ENCODE results near the gene FBXO15.

FBXO15 gene

GRCh38 chr18:74149878-74150277 lies 2.2 kb upstream of the FBXO15 start:
- peak overlapping the region; percentile 97 for H3K4me3 ChIP-seq (ENCODE audit: low read length, poor library complexity, severe bottlenecking)
- no peaks in the 10 kb centered on the region for H3K27me3 ChIP-seq (ENCODE audit: insufficient read depth, low read length, poor library complexity, severe bottlenecking)
- peaks cover 43% of the 10 kb centered on the region for H3K4me1 ChIP-seq (ENCODE audit: insufficient read depth, low read length, poor library complexity, severe bottlenecking)
- peaks cover 3% of the 10 kb centered on the region; the same call in 1 of the 2 replicates for H3F3A ChIP-seq (ENCODE audit: low read depth)
- H3K9ac ChIP-seq (ENCODE audit: low read depth, low read length, poor library complexity, severe bottlenecking): peak overlapping the region; percentile 99
- no peaks in the 10 kb centered on the region for H3K9me2 ChIP-seq (replicated peaks; ENCODE audit: low read depth, low read length)
- no peaks in the 10 kb centered on the region for H3K9me3 ChIP-seq (ENCODE audit: insufficient read depth, low read depth, low read length)
- H3K36me3 ChIP-seq (ENCODE audit: insufficient read depth, low read length): peaks cover 4% of the 10 kb centered on the region; the same call in 1 of the 2 replicates
- peak overlapping the region; percentile 84 for H3K4me2 ChIP-seq (ENCODE audit: low read depth, low read length, poor library complexity, severe bottlenecking)
- peaks cover 58% of the 10 kb centered on the region for H3K79me2 ChIP-seq (ENCODE audit: insufficient read depth, low read length)
- TF ChIP-seq EZH2phosphoT487 (IDR thresholded peaks at IDR 0.05; ENCODE audit: borderline replicate concordance) (no peak), CTCF (conservative IDR thresholded peaks at IDR 0.05; ENCODE audit: low read length) (no peak)
- no peak overlapping the region for H2AFZ ChIP-seq (ENCODE audit: low read length)
- H4K20me1 ChIP-seq (ENCODE audit: insufficient read depth, low read length, poor library complexity, severe bottlenecking): peaks cover 17% of the 10 kb centered on the region

- Histone ChIP-seq H2AFZ (ENCODE audit: low read length) (peak overlapping the region; percentile 86), H3K79me2 (ENCODE audit: insufficient read depth, low read length) (peaks cover 52% of the 10 kb centered on the region)
- TF ChIP-seq CTCF (conservative IDR thresholded peaks at IDR 0.05; ENCODE audit: low read length): no peak
- TF ChIP-seq EZH2phosphoT487 (IDR thresholded peaks at IDR 0.05; ENCODE audit: borderline replicate concordance): no peak
Observed at GRCh38 chr18:74148543-74149070, 973 bp upstream of the FBXO15 start.

GRCh38 chr18:74147491-74147778 lies 199 bp downstream of the FBXO15 start:
- Histone ChIP-seq H3K9ac (ENCODE audit: low read depth, low read length, poor library complexity, severe bottlenecking) (peak overlapping the region; percentile 99), H4K20me1 (ENCODE audit: insufficient read depth, low read length, poor library complexity, severe bottlenecking) (peaks cover 9% of the 10 kb centered on the region), H3K4me3 (ENCODE audit: low read length, poor library complexity, severe bottlenecking) (peak overlapping the region; percentile 97), H3K4me2 (ENCODE audit: low read depth, low read length, poor library complexity, severe bottlenecking) (peak overlapping the region; percentile 97), H3K4me1 (ENCODE audit: insufficient read depth, low read length, poor library complexity, severe bottlenecking) (peaks cover 41% of the 10 kb centered on the region), H3F3A (ENCODE audit: low read depth) (peaks cover 3% of the 10 kb centered on the region; the same call in 1 of the 2 replicates), H3K9me2 (replicated peaks; ENCODE audit: low read depth, low read length) (no peaks in the 10 kb centered on the region), H2AFZ (ENCODE audit: low read length) (peak overlapping the region; percentile 75; the same call in 1 of the 2 replicates), H3K79me2 (ENCODE audit: insufficient read depth, low read length) (peaks cover 40% of the 10 kb centered on the region), H3K36me3 (ENCODE audit: insufficient read depth, low read length) (no peaks in the 10 kb centered on the region), H3K9me3 (ENCODE audit: insufficient read depth, low read depth, low read length) (no peaks in the 10 kb centered on the region), H3K27me3 (ENCODE audit: insufficient read depth, low read length, poor library complexity, severe bottlenecking) (no peaks in the 10 kb centered on the region)
- TF ChIP-seq EZH2phosphoT487 (IDR thresholded peaks at IDR 0.05; ENCODE audit: borderline replicate concordance) (no peak), CTCF (conservative IDR thresholded peaks at IDR 0.05; ENCODE audit: low read length) (no peak)

More at GRCh38 chr18:74148543-74149070, 973 bp upstream of the FBXO15 start:
- H3K36me3 ChIP-seq (ENCODE audit: insufficient read depth, low read length): no peaks in the 10 kb centered on the region
- H3K9me2 ChIP-seq (replicated peaks; ENCODE audit: low read depth, low read length): no peaks in the 10 kb centered on the region
- H3K27me3 ChIP-seq (ENCODE audit: insufficient read depth, low read length, poor library complexity, severe bottlenecking): no peaks in the 10 kb centered on the region
- H3K4me3 ChIP-seq (ENCODE audit: low read length, poor library complexity, severe bottlenecking): peak overlapping the region; percentile 97
- peak overlapping the region; percentile 99 for H3K9ac ChIP-seq (ENCODE audit: low read depth, low read length, poor library complexity, severe bottlenecking)
- H3K4me2 ChIP-seq (ENCODE audit: low read depth, low read length, poor library complexity, severe bottlenecking): peak overlapping the region; percentile 84
- H3K9me3 ChIP-seq (ENCODE audit: insufficient read depth, low read depth, low read length): no peaks in the 10 kb centered on the region
- H4K20me1 ChIP-seq (ENCODE audit: insufficient read depth, low read length, poor library complexity, severe bottlenecking): peaks cover 13% of the 10 kb centered on the region
- H3F3A ChIP-seq (ENCODE audit: low read depth): peaks cover 3% of the 10 kb centered on the region; the same call in 1 of the 2 replicates
- H3K4me1 ChIP-seq (ENCODE audit: insufficient read depth, low read length, poor library complexity, severe bottlenecking): peaks cover 43% of the 10 kb centered on the region

Data from Loucy (cell line).